HEK293 (cell line): ENCODE data around the gene ZNF22.

Source experiments
- CTCF ChIA-PET: fragments of 350-600 bp; formaldehyde crosslinking; extraction: SDS; loops from one replicate; lab custom pipeline; 2021; ENCODE audit warnings: antibody characterized with exemption; lab: Yijun Ruan, JAX
- POLR2A ChIA-PET: fragments of 300-600 bp; formaldehyde crosslinking; extraction: SDS; loops from one replicate; lab custom pipeline; 2020; ENCODE audit warnings: antibody characterized with exemption, inconsistent platforms; lab: Yijun Ruan, JAX
- H3K27ac ChIP-seq: fragments of 200-500 bp; sonication (Bioruptor generic); 2 replicates; pipeline ENCODE4 v1.5.1; 2014; ENCODE audit warnings: low read depth, low read length, control low read depth, inconsistent platforms; ENCODE audit errors: extremely low read depth
- H3K36me3 ChIP-seq, 2 experiments: fragments of 200-500 bp in 1 of 2; sonication (Bioruptor generic) in 1 of 2; 1 replicate in 1 of 2; 2 replicates in 1 of 2; pipeline ENCODE4 v1.5.1; 2014 to 2017; ENCODE audit warnings: inconsistent platforms in 2 of 2, low read length in 2 of 2; ENCODE audit not compliant: control insufficient read depth in 2 of 2, insufficient read depth in 1 of 2
- H3K4me1 ChIP-seq: fragments of 200-500 bp; sonication (Bioruptor generic); 2 replicates; pipeline ENCODE4 v1.5.1; 2014; ENCODE audit warnings: mild to moderate bottlenecking, low read length, inconsistent platforms; ENCODE audit not compliant: control insufficient read depth, insufficient read depth
- H3K4me3 ChIP-seq: 2 replicates; pipeline ENCODE4 v1.5.1; 2011; ENCODE audit warnings: low read depth, mild to moderate bottlenecking, control low read depth, low read length, moderate library complexity
- H3K9me3 ChIP-seq: fragments of 200-500 bp; sonication (Bioruptor generic); 2 replicates; pipeline ENCODE4 v1.5.1; 2014; ENCODE audit warnings: low read depth, low read length, inconsistent platforms; ENCODE audit not compliant: control insufficient read depth, insufficient read depth
- BCL11A ChIP-seq: fragments of 450-650 bp; formaldehyde crosslinking; IDR thresholded peaks from 2 replicates; pipeline ENCODE4 v1.5.1; 2016; ENCODE audit warnings: low read depth, missing biosample characterization, missing genetic modification characterization
- BCL11B ChIP-seq: fragments of 450-650 bp; formaldehyde crosslinking; IDR thresholded peaks from 2 replicates; pipeline ENCODE4 v1.5.1; 2016; ENCODE audit warnings: low read depth, missing biosample characterization, missing genetic modification characterization
- GFI1B ChIP-seq: fragments of 450-650 bp; formaldehyde crosslinking; IDR thresholded peaks from 2 replicates; pipeline ENCODE4 v1.5.1; 2016; ENCODE audit warnings: missing biosample characterization, missing genetic modification characterization
- KLF10 ChIP-seq: fragments of 450-650 bp; IDR thresholded peaks from 2 replicates; pipeline ENCODE4 v1.5.1; 2018; ENCODE audit warnings: missing biosample characterization, mild to moderate bottlenecking, missing genetic modification characterization
- KLF7 ChIP-seq: fragments of 450-650 bp; formaldehyde crosslinking; IDR thresholded peaks from 2 replicates; pipeline ENCODE4 v1.5.1; 2016; ENCODE audit warnings: missing biosample characterization, missing genetic modification characterization, borderline replicate concordance
- KLF9 ChIP-seq: fragments of 450-650 bp; formaldehyde crosslinking; IDR thresholded peaks from 2 replicates; pipeline ENCODE4 v1.5.1; 2016; ENCODE audit warnings: missing biosample characterization, missing genetic modification characterization, low read depth
- MZF1 ChIP-seq: fragments of 450-650 bp; formaldehyde crosslinking; IDR thresholded peaks from 2 replicates; pipeline ENCODE4 v1.5.1; 2017; ENCODE audit warnings: missing biosample characterization, missing genetic modification characterization, borderline replicate concordance
- OSR2 ChIP-seq: fragments of 450-650 bp; formaldehyde crosslinking; IDR thresholded peaks from 2 replicates; pipeline ENCODE4 v1.5.1; 2016; ENCODE audit warnings: missing biosample characterization, missing genetic modification characterization
- SETDB1 ChIP-seq: IDR thresholded peaks from one replicate; pipeline ENCODE4 v1.6.1; 2017; ENCODE audit warnings: mild to moderate bottlenecking, low read length, moderate library complexity, mixed read lengths; ENCODE audit not compliant: insufficient read length
- ZBTB10 ChIP-seq: fragments of 450-650 bp; formaldehyde crosslinking; IDR thresholded peaks from 2 replicates; pipeline ENCODE4 v1.5.1; 2016; ENCODE audit warnings: missing biosample characterization, missing genetic modification characterization
- ZBTB20 ChIP-seq: fragments of 450-650 bp; formaldehyde crosslinking; IDR thresholded peaks from 2 replicates; pipeline ENCODE4 v1.5.1; 2016; ENCODE audit warnings: missing biosample characterization, missing genetic modification characterization
- ZBTB44 ChIP-seq: fragments of 450-650 bp; IDR thresholded peaks from 2 replicates; pipeline ENCODE4 v1.5.1; 2018; ENCODE audit warnings: missing biosample characterization, mild to moderate bottlenecking, missing genetic modification characterization
- ZBTB48 ChIP-seq: fragments of 450-650 bp; formaldehyde crosslinking; IDR thresholded peaks from 2 replicates; pipeline ENCODE4 v1.5.1; 2016; ENCODE audit warnings: missing biosample characterization, missing genetic modification characterization
- ZBTB8A ChIP-seq: fragments of 450-650 bp; formaldehyde crosslinking; IDR thresholded peaks from 2 replicates; pipeline ENCODE4 v1.5.1; 2016; ENCODE audit warnings: missing biosample characterization, missing genetic modification characterization
- ZEB2 ChIP-seq: fragments of 450-650 bp; formaldehyde crosslinking; IDR thresholded peaks from 2 replicates; pipeline ENCODE4 v1.5.1; 2016; ENCODE audit warnings: missing biosample characterization, missing genetic modification characterization
- ZFP37 ChIP-seq: fragments of 450-650 bp; formaldehyde crosslinking; IDR thresholded peaks from 2 replicates; pipeline ENCODE4 v1.5.1; 2016; ENCODE audit warnings: missing biosample characterization, missing genetic modification characterization
- ZFP69B ChIP-seq: fragments of 450-650 bp; formaldehyde crosslinking; IDR thresholded peaks from 2 replicates; pipeline ENCODE4 v1.5.1; 2016; ENCODE audit warnings: missing biosample characterization, missing genetic modification characterization
- ZNF157 ChIP-seq: fragments of 450-650 bp; formaldehyde crosslinking; IDR thresholded peaks from 2 replicates; pipeline ENCODE4 v1.5.1; 2016; ENCODE audit warnings: missing biosample characterization, missing genetic modification characterization
- ZNF16 ChIP-seq: fragments of 450-650 bp; formaldehyde crosslinking; IDR thresholded peaks from 2 replicates; pipeline ENCODE4 v1.5.1; 2016; ENCODE audit warnings: low read depth, missing biosample characterization, missing genetic modification characterization
- ZNF2 ChIP-seq: fragments of 450-650 bp; formaldehyde crosslinking; IDR thresholded peaks from 2 replicates; pipeline ENCODE4 v1.5.1; 2016; ENCODE audit warnings: missing biosample characterization, missing genetic modification characterization
- ZNF223 ChIP-seq: fragments of 450-650 bp; formaldehyde crosslinking; IDR thresholded peaks from 2 replicates; pipeline ENCODE4 v1.5.1; 2016; ENCODE audit warnings: missing biosample characterization, missing genetic modification characterization
- ZNF335 ChIP-seq: fragments of 450-650 bp; formaldehyde crosslinking; conservative IDR thresholded peaks from 2 replicates; pipeline ENCODE4 v1.5.1; 2016; ENCODE audit warnings: missing biosample characterization, missing genetic modification characterization
- ZNF423 ChIP-seq: fragments of 450-650 bp; formaldehyde crosslinking; IDR thresholded peaks from 2 replicates; pipeline ENCODE4 v1.5.1; 2016; ENCODE audit warnings: missing biosample characterization, missing genetic modification characterization
- ZNF529 ChIP-seq: fragments of 450-650 bp; formaldehyde crosslinking; IDR thresholded peaks from 2 replicates; pipeline ENCODE4 v1.5.1; 2017; ENCODE audit warnings: missing genetic modification characterization, missing biosample characterization; ENCODE audit not compliant: insufficient replicate concordance
- ZNF561 ChIP-seq: fragments of 450-650 bp; IDR thresholded peaks from 2 replicates; pipeline ENCODE4 v1.5.1; 2018; ENCODE audit warnings: missing biosample characterization, missing genetic modification characterization, borderline replicate concordance
- ZNF596 ChIP-seq: fragments of 450-650 bp; IDR thresholded peaks from 2 replicates; pipeline ENCODE4 v1.5.0; 2018; ENCODE audit warnings: missing biosample characterization, mild to moderate bottlenecking, missing genetic modification characterization, moderate library complexity
- ZNF600 ChIP-seq: fragments of 450-650 bp; formaldehyde crosslinking; IDR thresholded peaks from 2 replicates; pipeline ENCODE4 v1.5.1; 2016; ENCODE audit warnings: missing biosample characterization, missing genetic modification characterization
- ZNF621 ChIP-seq: fragments of 450-650 bp; formaldehyde crosslinking; IDR thresholded peaks from 2 replicates; pipeline ENCODE4 v1.5.1; 2017; ENCODE audit warnings: missing biosample characterization, missing genetic modification characterization
- ZSCAN30 ChIP-seq: fragments of 450-650 bp; IDR thresholded peaks from 2 replicates; pipeline ENCODE4 v1.5.1; 2018; ENCODE audit warnings: missing biosample characterization, mild to moderate bottlenecking, missing genetic modification characterization, moderate library complexity
- ZXDB ChIP-seq: fragments of 450-650 bp; formaldehyde crosslinking; IDR thresholded peaks from 2 replicates; pipeline ENCODE4 v1.5.1; 2016; ENCODE audit warnings: missing biosample characterization, missing genetic modification characterization
- TF ChIP-seq, protein P1 (sequence below): fragments of 450-650 bp; formaldehyde crosslinking; IDR thresholded peaks from 2 replicates; pipeline ENCODE4 v1.5.1; 2016; ENCODE audit warnings: missing biosample characterization, missing genetic modification characterization
- TF ChIP-seq, protein P2 (sequence below): fragments of 450-650 bp; formaldehyde crosslinking; IDR thresholded peaks from 2 replicates; pipeline ENCODE4 v1.5.1; 2017; ENCODE audit warnings: missing biosample characterization, missing genetic modification characterization

Gene ZNF22

GRCh38 chr10:44959247-44960087, 41.3 kb upstream of the ZNF22 start, which contains the start of gene RASSF4:
RASSF4 (plus strand) TSS chr10:44959802; CDS start chr10:44970203, 10,401 bp downstream.
- Histone ChIP-seq H3K27ac (peak within 1 kb of the TSS; percentile 61; the same call in 1 of the 2 replicates), H3K36me3 (no peaks in the 10 kb centered on the region), H3K4me1 (peaks cover 8% of the 10 kb centered on the region; the same call in 1 of the 2 replicates), H3K9me3 (no peaks in the 10 kb centered on the region), H3K4me3 (peak within 1 kb of the TSS; percentile 69)
- ChIA-PET CTCF (interaction anchor here (0.6 to 1.5 kb wide), 2 partner anchors 14 to 648 kb away, joined by 3 to 4 read pairs; no protein-coding TSS in a partner anchor), POLR2A (interaction anchor here (1.0 to 1.1 kb wide), 3 partner anchors 10 to 19 kb away, joined by 3 to 4 read pairs (median 4); partner anchors contain the start of gene DEPP1)
- TF ChIP-seq ZNF529 (no peak), BCL11B (peak; percentile 37; the same call in 1 of the 2 replicates), ZBTB20 (peak; percentile 59; the same call in 1 of the 2 replicates), ZBTB44 (tag by site-specific recombination) (peak; percentile 79), ZFP69B (no peak), OSR2 (tag by site-specific recombination) (peak; percentile 22; the same call in 1 of the 2 replicates), ZEB2 (peak; percentile 92), SETDB1 (no peak), KLF9 (tag by site-specific recombination) (peak; percentile 71), ZNF621 (tag by site-specific recombination) (no peak), ZNF600 (tag by site-specific recombination) (peak; percentile 63), KLF10 (tag by site-specific recombination) (peak; percentile 31; the same call in 1 of the 2 replicates), ZNF596 (tag by site-specific recombination) (no peak), ZNF423 (tag by site-specific recombination) (no peak), ZXDB (tag by site-specific recombination) (peak; percentile 81), ZNF335 (tag by site-specific recombination) (peak; percentile 96), ZNF16 (no peak), ZNF157 (tag by site-specific recombination) (no peak), ZNF2 (tag by site-specific recombination) (peak; percentile 58; the same call in 1 of the 2 replicates), ZBTB8A (tag by site-specific recombination) (peak; percentile 79), MZF1 (tag by site-specific recombination) (no peak), KLF7 (tag by site-specific recombination) (peak; percentile 93; the same call in 1 of the 2 replicates), ZNF223 (tag by site-specific recombination) (no peak), GFI1B (tag by site-specific recombination) (peak; percentile 84), BCL11A (tag by site-specific recombination) (peak; percentile 59; the same call in 1 of the 2 replicates), ZBTB10 (tag by site-specific recombination) (peak; percentile 70; the same call in 1 of the 2 replicates), ZBTB48 (tag by site-specific recombination) (peak; percentile 65; the same call in 1 of the 2 replicates), ZSCAN30 (peak; percentile 25; the same call in 1 of the 2 replicates), ZNF561 (tag by site-specific recombination) (peak; percentile 58; the same call in 1 of the 2 replicates), ZFP37 (tag by site-specific recombination) (no peak)
- TF ChIP-seq, protein P1, sequence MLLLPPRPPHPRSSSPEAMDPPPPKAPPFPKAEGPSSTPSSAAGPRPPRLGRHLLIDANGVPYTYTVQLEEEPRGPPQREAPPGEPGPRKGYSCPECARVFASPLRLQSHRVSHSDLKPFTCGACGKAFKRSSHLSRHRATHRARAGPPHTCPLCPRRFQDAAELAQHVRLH (tag by site-specific recombination) = peak; percentile 33; the same call in 1 of the 2 replicates
- TF ChIP-seq, protein P2, sequence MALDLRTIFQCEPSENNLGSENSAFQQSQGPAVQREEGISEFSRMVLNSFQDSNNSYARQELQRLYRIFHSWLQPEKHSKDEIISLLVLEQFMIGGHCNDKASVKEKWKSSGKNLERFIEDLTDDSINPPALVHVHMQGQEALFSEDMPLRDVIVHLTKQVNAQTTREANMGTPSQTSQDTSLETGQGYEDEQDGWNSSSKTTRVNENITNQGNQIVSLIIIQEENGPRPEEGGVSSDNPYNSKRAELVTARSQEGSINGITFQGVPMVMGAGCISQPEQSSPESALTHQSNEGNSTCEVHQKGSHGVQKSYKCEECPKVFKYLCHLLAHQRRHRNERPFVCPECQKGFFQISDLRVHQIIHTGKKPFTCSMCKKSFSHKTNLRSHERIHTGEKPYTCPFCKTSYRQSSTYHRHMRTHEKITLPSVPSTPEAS (tag by site-specific recombination) = no peak
